Measurements from ENCODE around the gene PMEPA1.

GRCh38 chr20:57732226-57732625, 22.4 kb upstream of the PMEPA1 start:
- TF ChIP-seq CTCF (conservative IDR thresholded peaks at IDR 0.05), result no peak
- TF ChIP-seq ZFX (IDR thresholded peaks at IDR 0.05), result no peak
